ENCODE data around the gene STX18. TPM values are rescaled to one million over a fixed set of nuclear protein-coding genes. Genes with fewer than 3 reads are reported as not detected.

Gene STX18
- polyA plus RNA-seq, 1 experiment, result 27.0 TPM

DNA sequence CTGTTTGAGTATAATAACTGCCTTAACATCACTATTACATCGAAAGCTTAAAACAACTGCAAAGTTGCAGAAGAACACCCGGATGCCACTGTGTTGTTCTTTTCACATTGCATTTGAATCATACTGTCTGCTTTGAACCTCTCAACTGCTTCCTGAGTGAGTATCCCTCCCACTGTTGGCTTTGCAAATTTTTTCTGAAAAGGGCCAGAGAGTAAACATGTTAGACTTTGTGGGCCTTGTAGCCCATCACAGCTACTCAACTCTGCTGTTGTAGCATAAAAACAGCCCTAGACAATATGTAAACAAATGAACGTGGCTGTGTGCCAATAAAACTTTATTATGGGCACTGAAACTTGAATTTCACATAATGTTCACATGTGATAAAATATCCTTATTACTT is 78.9 kb downstream of the STX18 start:
- POLR2A ChIA-PET, result no interaction called here
- no peak overlapping the region for H3K4me3 ChIP-seq (ENCODE audit: low read depth, low read length)
- H3K27ac ChIP-seq (ENCODE audit: low read depth, low read length), result no peak overlapping the region
- TF ChIP-seq, protein P1, sequence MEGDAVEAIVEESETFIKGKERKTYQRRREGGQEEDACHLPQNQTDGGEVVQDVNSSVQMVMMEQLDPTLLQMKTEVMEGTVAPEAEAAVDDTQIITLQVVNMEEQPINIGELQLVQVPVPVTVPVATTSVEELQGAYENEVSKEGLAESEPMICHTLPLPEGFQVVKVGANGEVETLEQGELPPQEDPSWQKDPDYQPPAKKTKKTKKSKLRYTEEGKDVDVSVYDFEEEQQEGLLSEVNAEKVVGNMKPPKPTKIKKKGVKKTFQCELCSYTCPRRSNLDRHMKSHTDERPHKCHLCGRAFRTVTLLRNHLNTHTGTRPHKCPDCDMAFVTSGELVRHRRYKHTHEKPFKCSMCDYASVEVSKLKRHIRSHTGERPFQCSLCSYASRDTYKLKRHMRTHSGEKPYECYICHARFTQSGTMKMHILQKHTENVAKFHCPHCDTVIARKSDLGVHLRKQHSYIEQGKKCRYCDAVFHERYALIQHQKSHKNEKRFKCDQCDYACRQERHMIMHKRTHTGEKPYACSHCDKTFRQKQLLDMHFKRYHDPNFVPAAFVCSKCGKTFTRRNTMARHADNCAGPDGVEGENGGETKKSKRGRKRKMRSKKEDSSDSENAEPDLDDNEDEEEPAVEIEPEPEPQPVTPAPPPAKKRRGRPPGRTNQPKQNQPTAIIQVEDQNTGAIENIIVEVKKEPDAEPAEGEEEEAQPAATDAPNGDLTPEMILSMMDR (IDR thresholded peaks at IDR 0.05; ENCODE audit: low read depth, low read length), result no peak
- CTCF ChIA-PET, result interaction anchor here (0.6 to 3.1 kb wide), 5 partner anchors 16 to 363 kb away, joined by 4 to 14 read pairs (median 6); no protein-coding TSS in a partner anchor
- H3K9me3 ChIP-seq (ENCODE audit: control insufficient read depth, insufficient read depth, low read length), result no peaks in the 10 kb centered on the region
- H3K27me3 ChIP-seq (ENCODE audit: control insufficient read depth, insufficient read depth, low read length), result no peaks in the 10 kb centered on the region
- DNase-seq (ENCODE audit: low read depth, low spot score), result no peak

DNA sequence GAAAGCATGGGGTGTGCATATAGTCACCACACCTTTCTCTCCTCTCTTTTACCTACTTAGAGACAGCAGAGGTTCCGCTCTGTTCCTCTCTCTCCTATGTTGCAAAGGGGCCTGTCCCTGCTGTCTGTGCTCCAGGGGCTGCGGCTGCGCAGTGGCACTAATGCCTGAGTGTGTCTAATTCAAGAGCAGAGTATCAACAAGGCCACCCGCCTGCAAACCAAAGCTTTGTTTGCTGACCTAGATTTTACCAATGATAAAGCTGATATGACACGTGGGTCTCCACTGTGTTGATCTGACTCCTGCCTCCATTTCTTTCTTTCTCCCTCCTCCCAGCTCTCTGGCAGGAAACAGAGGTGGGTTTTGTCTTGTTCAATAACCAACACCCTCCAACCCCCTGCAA is 80.0 kb downstream of the STX18 start:
- POLR2A ChIA-PET, result no interaction called here

DNA sequence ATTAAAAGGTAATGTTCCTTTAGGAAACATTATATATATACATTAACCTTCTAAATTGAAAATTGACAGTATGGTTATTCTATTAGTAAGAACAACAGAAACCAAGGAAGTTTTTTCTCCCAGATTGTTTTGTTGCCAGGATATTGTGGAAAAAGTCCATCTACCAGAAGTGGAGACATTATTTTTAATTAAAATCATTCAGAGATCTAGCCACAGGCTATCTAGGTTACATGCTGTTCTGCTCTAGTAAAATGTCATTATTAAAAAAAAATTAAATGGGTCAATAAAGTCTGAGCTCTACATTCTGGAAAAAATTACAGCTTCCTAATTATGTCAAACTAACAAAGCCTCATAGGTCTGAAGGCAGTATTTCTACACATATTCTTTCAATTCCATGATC is 80.7 kb downstream of the STX18 start:
- no peak overlapping the region for H3K4me3 ChIP-seq (ENCODE audit: low read depth, low read length)
- no peak overlapping the region for H3K27ac ChIP-seq (ENCODE audit: low read depth, low read length)
- no peak for DNase-seq (ENCODE audit: low read depth, low spot score)
- TF ChIP-seq, protein P1 (IDR thresholded peaks at IDR 0.05; ENCODE audit: low read depth, low read length), result no peak
- H3K27me3 ChIP-seq (ENCODE audit: control insufficient read depth, insufficient read depth, low read length), result no peaks in the 10 kb centered on the region
- no peaks in the 10 kb centered on the region for H3K9me3 ChIP-seq (ENCODE audit: control insufficient read depth, insufficient read depth, low read length)
- ChIA-PET CTCF (interaction anchor here (3.1 kb wide), 1 partner anchor 20 kb away, joined by 11 read pairs; no protein-coding TSS in a partner anchor), POLR2A (no interaction called here)

More for the DNA sequence above, 80.0 kb downstream of the STX18 start:
- no peaks in the 10 kb centered on the region for H3K27me3 ChIP-seq (ENCODE audit: control insufficient read depth, insufficient read depth, low read length)
- H3K9me3 ChIP-seq (ENCODE audit: control insufficient read depth, insufficient read depth, low read length), result no peaks in the 10 kb centered on the region
- CTCF ChIA-PET, result interaction anchor here (1.9 to 3.1 kb wide), 3 partner anchors 17 to 31 kb away, joined by 6 to 14 read pairs (median 11); no protein-coding TSS in a partner anchor
- no peak overlapping the region for H3K4me3 ChIP-seq (ENCODE audit: low read depth, low read length)
- H3K27ac ChIP-seq (ENCODE audit: low read depth, low read length), result no peak overlapping the region
- DNase-seq (ENCODE audit: low read depth, low spot score), result no peak
- TF ChIP-seq, protein P1 (IDR thresholded peaks at IDR 0.05; ENCODE audit: low read depth, low read length), result no peak

DNA sequence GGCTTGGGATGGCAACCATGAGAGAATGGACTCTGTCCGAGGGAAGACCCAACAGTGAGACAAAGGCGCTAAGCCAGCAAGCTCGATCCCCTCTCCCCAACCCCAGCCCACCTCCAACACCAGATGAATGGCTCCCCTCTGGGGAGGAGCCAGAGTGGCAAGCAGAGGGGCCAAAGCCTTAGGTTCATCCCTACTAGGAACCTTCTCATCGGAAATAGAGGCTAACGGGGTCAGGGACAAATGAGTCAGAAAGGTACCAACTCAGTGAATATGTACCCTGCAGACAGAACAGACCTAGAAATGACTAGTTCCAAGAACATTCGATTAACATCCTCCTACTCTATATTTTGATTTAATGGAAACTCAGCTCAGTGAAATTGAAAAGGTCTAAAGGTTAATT is 81.1 kb downstream of the STX18 start:
- CTCF ChIA-PET, result interaction anchor here (3.1 kb wide), 1 partner anchor 20 kb away, joined by 11 read pairs; no protein-coding TSS in a partner anchor
- Histone ChIP-seq H3K9me3 (ENCODE audit: control insufficient read depth, insufficient read depth, low read length) (no peaks in the 10 kb centered on the region), H3K4me3 (ENCODE audit: low read depth, low read length) (no peak overlapping the region), H3K27ac (ENCODE audit: low read depth, low read length) (no peak overlapping the region), H3K27me3 (ENCODE audit: control insufficient read depth, insufficient read depth, low read length) (no peaks in the 10 kb centered on the region)
- DNase-seq (ENCODE audit: low read depth, low spot score), result no peak
- TF ChIP-seq, protein P1 (IDR thresholded peaks at IDR 0.05; ENCODE audit: low read depth, low read length), result no peak
- POLR2A ChIA-PET, result no interaction called here

DNA sequence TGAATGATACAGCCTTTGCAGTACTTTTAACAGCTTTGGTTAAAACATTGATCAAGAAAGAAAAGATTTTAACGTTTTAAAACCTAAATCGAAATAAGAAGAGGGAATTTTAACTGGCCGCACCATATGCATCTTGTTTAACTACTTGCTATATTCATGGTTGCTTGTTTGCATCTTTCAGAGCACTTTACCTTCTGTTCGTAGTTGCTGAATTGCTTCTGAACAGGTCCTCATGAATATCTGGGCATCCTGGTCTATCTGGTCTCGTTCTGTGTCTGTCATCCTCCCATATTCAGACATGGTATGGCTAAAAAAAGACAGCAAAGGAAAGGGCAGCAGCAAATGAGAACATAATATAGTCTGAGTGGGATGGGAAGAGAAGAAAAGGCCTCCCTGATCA is 82.7 kb downstream of the STX18 start:
- H3K9me3 ChIP-seq (ENCODE audit: control insufficient read depth, insufficient read depth, low read length), result no peaks in the 10 kb centered on the region
- no peak overlapping the region for H3K27ac ChIP-seq (ENCODE audit: low read depth, low read length)
- TF ChIP-seq, protein P1 (IDR thresholded peaks at IDR 0.05; ENCODE audit: low read depth, low read length), result no peak
- no peaks in the 10 kb centered on the region for H3K27me3 ChIP-seq (ENCODE audit: control insufficient read depth, insufficient read depth, low read length)
- DNase-seq (ENCODE audit: low read depth, low spot score), result no peak
- ChIA-PET POLR2A (no interaction called here), CTCF (interaction anchor here (0.8 to 1.3 kb wide), 2 partner anchors 27 to 29 kb away, joined by 3 to 4 read pairs; no protein-coding TSS in a partner anchor)
- no peak overlapping the region for H3K4me3 ChIP-seq (ENCODE audit: low read depth, low read length)

Data from AG04450 (cell line).